ENCODE results near the gene ITGB8. TPM values are rescaled to one million over a fixed set of nuclear protein-coding genes. Genes with fewer than 3 reads are reported as not detected.
A peak's percentile ranks its signal among the peaks of the same experiment; 100 is the strongest.

ITGB8 gene
- total RNA-seq, 1 experiment from 2014 or later: 13.9 TPM

- Histone ChIP-seq H3K4me1 (ENCODE audit: insufficient read depth, low read length) (peaks cover 46% of the 10 kb centered on the region), H3K4me2 (ENCODE audit: low read length) (peak overlapping the region; percentile 84), H3K27ac (ENCODE audit: low read length) (peak overlapping the region; percentile 95), H3K4me3 (ENCODE audit: low read length) (no peak overlapping the region), H3K79me2 (ENCODE audit: low read length) (no peaks in the 10 kb centered on the region), H3K9ac (ENCODE audit: low read length) (peak overlapping the region; percentile 78), H3K36me3 (ENCODE audit: low read depth, low read length) (no peaks in the 10 kb centered on the region), H3F3A (ENCODE audit: low read length, unreplicated experiment) (peaks cover 13% of the 10 kb centered on the region), H3K9me2 (replicated peaks; ENCODE audit: low read length) (no peaks in the 10 kb centered on the region), H2AFZ (ENCODE audit: low read length) (no peak overlapping the region), H3K27me3 (ENCODE audit: low read length) (no peaks in the 10 kb centered on the region), H3K9me3 (ENCODE audit: low read length) (no peaks in the 10 kb centered on the region), H4K20me1 (ENCODE audit: low read length) (no peaks in the 10 kb centered on the region)
- POLR2A ChIA-PET (ENCODE audit: unreplicated experiment): no interaction called here
- DNase-seq (no peak), ATAC-seq (no peak)
- no TSS peak for BruUV-seq (replicated peaks)
- intact Hi-C loops (cut with micrococcal nuclease): loop anchor here (5.0 kb wide), 1 partner anchor 157 kb away; no protein-coding TSS in a partner anchor
- TF ChIP-seq EZH2 (IDR thresholded peaks at IDR 0.05; ENCODE audit: low read length, unreplicated experiment) (no peak), EZH2phosphoT487 (IDR thresholded peaks at IDR 0.05; ENCODE audit: borderline replicate concordance, low read length) (no peak), CTCF (conservative IDR thresholded peaks at IDR 0.05; ENCODE audit: low read depth, low read length) (no peak)
- CTCF ChIA-PET: no interaction called here
These were observed 24.2 kb downstream of the ITGB8 start for GRCh38 chr7:20354610-20355528.

GRCh38 chr7:20358106-20358505 lies 27.4 kb downstream of the ITGB8 start:
- POLR2A ChIA-PET (ENCODE audit: unreplicated experiment): no interaction called here
- no peak overlapping the region for H2AFZ ChIP-seq (ENCODE audit: low read length)
- no peak overlapping the region for H3K27ac ChIP-seq (ENCODE audit: low read length)
- no peak overlapping the region for H3K4me2 ChIP-seq (ENCODE audit: low read length)
- H3K9me3 ChIP-seq (ENCODE audit: low read length): no peaks in the 10 kb centered on the region
- DNase-seq (no peak), ATAC-seq (no peak)
- peaks cover 8% of the 10 kb centered on the region for H3F3A ChIP-seq (ENCODE audit: low read length, unreplicated experiment)
- no peak overlapping the region for H3K9ac ChIP-seq (ENCODE audit: low read length)
- H3K9me2 ChIP-seq (replicated peaks; ENCODE audit: low read length): 0 out of 2 replicates have a peak, but pooled peaks cover 3% of the 10 kb centered on the region
- no TSS peak for BruUV-seq (replicated peaks)
- no peaks in the 10 kb centered on the region for H3K27me3 ChIP-seq (ENCODE audit: low read length)
- peaks cover 33% of the 10 kb centered on the region for H3K4me1 ChIP-seq (ENCODE audit: insufficient read depth, low read length)
- CTCF ChIA-PET: no interaction called here
- no peak overlapping the region for H3K4me3 ChIP-seq (ENCODE audit: low read length)
- no peaks in the 10 kb centered on the region for H3K79me2 ChIP-seq (ENCODE audit: low read length)
- no peaks in the 10 kb centered on the region for H4K20me1 ChIP-seq (ENCODE audit: low read length)
- no peak for TF ChIP-seq CTCF (conservative IDR thresholded peaks at IDR 0.05; ENCODE audit: low read depth, low read length)
- TF ChIP-seq EZH2phosphoT487 (IDR thresholded peaks at IDR 0.05; ENCODE audit: borderline replicate concordance, low read length): no peak
- TF ChIP-seq EZH2 (IDR thresholded peaks at IDR 0.05; ENCODE audit: low read length, unreplicated experiment): no peak
- no peaks in the 10 kb centered on the region for H3K36me3 ChIP-seq (ENCODE audit: low read depth, low read length)
- intact Hi-C loops (cut with micrococcal nuclease): no loop called here

- DNase-seq (no peak), ATAC-seq (no peak)
- no peak for TF ChIP-seq EZH2phosphoT487 (IDR thresholded peaks at IDR 0.05; ENCODE audit: borderline replicate concordance, low read length)
- TF ChIP-seq CTCF (conservative IDR thresholded peaks at IDR 0.05; ENCODE audit: low read depth, low read length): no peak
- TF ChIP-seq EZH2 (IDR thresholded peaks at IDR 0.05; ENCODE audit: low read length, unreplicated experiment): no peak
- Histone ChIP-seq H3K4me2 (ENCODE audit: low read length) (no peak overlapping the region), H3F3A (ENCODE audit: low read length, unreplicated experiment) (peaks cover 5% of the 10 kb centered on the region), H3K36me3 (ENCODE audit: low read depth, low read length) (no peaks in the 10 kb centered on the region), H2AFZ (ENCODE audit: low read length) (no peak overlapping the region), H3K4me3 (ENCODE audit: low read length) (no peak overlapping the region), H3K9me2 (replicated peaks; ENCODE audit: low read length) (0 out of 2 replicates have a peak, but pooled peaks cover 3% of the 10 kb centered on the region), H3K27me3 (ENCODE audit: low read length) (no peaks in the 10 kb centered on the region), H3K79me2 (ENCODE audit: low read length) (no peaks in the 10 kb centered on the region), H4K20me1 (ENCODE audit: low read length) (no peaks in the 10 kb centered on the region), H3K9me3 (ENCODE audit: low read length) (no peaks in the 10 kb centered on the region), H3K27ac (ENCODE audit: low read length) (no peak overlapping the region), H3K9ac (ENCODE audit: low read length) (no peak overlapping the region), H3K4me1 (ENCODE audit: insufficient read depth, low read length) (peaks cover 26% of the 10 kb centered on the region)
- POLR2A ChIA-PET (ENCODE audit: unreplicated experiment): no interaction called here
- BruUV-seq (replicated peaks): no TSS peak
- CTCF ChIA-PET: no interaction called here
- intact Hi-C loops (cut with micrococcal nuclease): no loop called here
These were observed 28.1 kb downstream of the ITGB8 start for GRCh38 chr7:20358762-20359282.
